ENCODE data around the gene CRYGS. TPM values are rescaled to one million over a fixed set of nuclear protein-coding genes. Genes with fewer than 3 reads are reported as not detected.

Gene CRYGS
- total and polyA plus RNA-seq, 9 of the 15 experiments (the other 6 are each of a cell fraction or from before 2014, with no cell fraction given), result 1.5 to 3.8 (median 2.0) TPM

DNA sequence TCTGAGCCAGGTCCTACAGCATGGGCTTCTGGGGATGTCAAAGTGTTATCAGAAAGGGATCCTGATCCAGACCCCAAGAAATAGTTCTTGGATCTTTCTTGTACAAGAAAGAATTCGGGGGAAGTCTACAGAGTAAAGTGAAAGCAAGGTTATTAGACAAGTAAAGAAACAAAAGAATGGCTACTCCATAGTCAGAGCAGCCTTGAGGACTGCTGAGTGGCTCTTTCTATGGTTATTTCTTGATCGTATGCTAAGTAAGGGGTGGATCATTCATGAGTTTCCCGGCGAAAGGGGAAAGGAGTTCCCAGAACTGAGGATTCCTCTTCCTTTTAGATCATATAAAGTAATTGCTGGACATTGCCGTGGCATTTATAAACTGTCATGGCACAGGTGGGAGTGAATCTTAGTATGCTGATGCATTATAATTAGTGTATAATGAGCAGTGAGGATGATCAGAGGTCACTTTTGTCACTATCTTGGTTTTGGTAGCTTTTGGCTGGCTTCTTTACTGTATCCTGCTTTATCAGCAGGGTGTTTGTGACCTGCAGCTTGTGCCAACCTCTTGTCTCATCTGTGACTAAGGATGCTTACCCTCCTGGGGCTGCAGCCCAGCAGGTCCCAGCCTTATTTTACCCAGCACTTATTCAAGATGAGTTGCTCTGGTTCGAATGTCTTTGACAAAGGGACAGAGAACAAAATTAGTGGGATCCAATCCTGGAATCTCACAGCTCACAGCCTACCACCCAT, 41.0 kb downstream of the CRYGS start:
- intact Hi-C loops (cut with micrococcal nuclease) (no loop called here), in situ Hi-C loops (cut with MboI) (no loop called here)
- TF ChIP-seq TRIM28 (IDR thresholded peaks at IDR 0.05), result no peak
- TF ChIP-seq ZNF77 (CRISPR knock-in tag; IDR thresholded peaks at IDR 0.05), result no peak
- TF ChIP-seq NFATC3 (IDR thresholded peaks at IDR 0.05), result no peak
- TF ChIP-seq SAFB2 (IDR thresholded peaks at IDR 0.05; ENCODE audit: borderline replicate concordance, low read depth, low read length, severe bottlenecking), result no peak
- no peak for TF ChIP-seq DACH1 (IDR thresholded peaks at IDR 0.05; ENCODE audit: partially characterized antibody)
- no peak for TF ChIP-seq ZNF3 (CRISPR knock-in tag; IDR thresholded peaks at IDR 0.05)
- TF ChIP-seq EWSR1 (IDR thresholded peaks at IDR 0.05; ENCODE audit: borderline replicate concordance, low read depth, partially characterized antibody), result no peak
- TF ChIP-seq, protein P1, sequence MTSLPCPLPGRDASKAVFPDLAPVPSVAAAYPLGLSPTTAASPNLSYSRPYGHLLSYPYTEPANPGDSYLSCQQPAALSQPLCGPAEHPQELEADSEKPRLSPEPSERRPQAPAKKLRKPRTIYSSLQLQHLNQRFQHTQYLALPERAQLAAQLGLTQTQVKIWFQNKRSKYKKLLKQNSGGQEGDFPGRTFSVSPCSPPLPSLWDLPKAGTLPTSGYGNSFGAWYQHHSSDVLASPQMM (CRISPR knock-in tag; IDR thresholded peaks at IDR 0.05), result no peak
- TF ChIP-seq CREM (IDR thresholded peaks at IDR 0.05; ENCODE audit: low read depth), result no peak
- H3K27me3 ChIP-seq (ENCODE audit: control insufficient read depth in 2 of 2, insufficient read depth in 2 of 2, low read length in 2 of 2), result peaks cover 7 to 30% of the 10 kb centered on the region in 2 experiments
- H3K4me1 ChIP-seq (replicated peaks in 1 of 2; ENCODE audit: control insufficient read depth in 2 of 2, insufficient read depth in 2 of 2, low read length in 2 of 2), result no peaks in the 10 kb centered on the region
- 0% methylated on average over 6 of the region's 6 CpGs for WGBS (ENCODE audit: insufficient coverage, low coverage, missing lambda C conversion rate)
- H3K27ac ChIP-seq (ENCODE audit: extremely low read depth, low read depth, low read length), result no peak overlapping the region
- no peaks in the 10 kb centered on the region for H3K79me2 ChIP-seq (ENCODE audit: control insufficient read depth, insufficient read depth, low read length)
- DNase-seq (ENCODE audit: extremely low read depth in 1 of 4, low spot score in 3 of 4) (no peak), ATAC-seq (no peak), FAIRE-seq (no peak)
- CTCF ChIA-PET (ENCODE audit: low intra/inter-chr PET ratio), result no interaction called here
- no peaks in the 10 kb centered on the region for H4K20me1 ChIP-seq (replicated peaks; ENCODE audit: control insufficient read depth, insufficient read depth, low read length)
- no peaks in the 10 kb centered on the region for H3K9me1 ChIP-seq (ENCODE audit: control insufficient read depth, insufficient read depth, low read length)
- POLR2A ChIA-PET, result interaction anchor here (0.6 to 1.4 kb wide), 2 partner anchors 10 to 38 kb away, joined by 3 to 5 read pairs; no protein-coding TSS in a partner anchor
- H3K4me3 ChIP-seq, result no peak overlapping the region
- no peak overlapping the region for H3K9ac ChIP-seq (ENCODE audit: insufficient read depth in 1 of 2, low read depth in 2 of 2, low read length in 2 of 2)
- no peak overlapping the region for H2AFZ ChIP-seq (ENCODE audit: low read depth, low read length)
- no TSS peak for BruUV-seq (replicated peaks)
- no peak overlapping the region for H3K4me2 ChIP-seq (ENCODE audit: insufficient read depth, low read length)
- H3K36me3 ChIP-seq (ENCODE audit: control insufficient read depth, insufficient read depth, low read length), result no peaks in the 10 kb centered on the region
- H3K9me3 ChIP-seq (replicated peaks; ENCODE audit: control insufficient read depth, insufficient read depth, low read depth, low read length), result no peaks in the 10 kb centered on the region
